ENCODE measurements around the gene PEX14. TPM values are rescaled to one million over a fixed set of nuclear protein-coding genes. Genes with fewer than 3 reads are reported as not detected.

Gene PEX14
- total RNA-seq, 1 donor from 2014 or later: 19.2 TPM

GRCh38 chr1:10599194-10599861, 124.6 kb downstream of the PEX14 start:
- TF ChIP-seq CTCF (conservative IDR thresholded peaks at IDR 0.05; ENCODE audit: low read depth, low read length): no peak
- DNase-seq (ENCODE audit: low read depth): peak; percentile 93
- peak overlapping the region; percentile 27 for H3K4me3 ChIP-seq (ENCODE audit: low read depth, low read length)

DNA sequence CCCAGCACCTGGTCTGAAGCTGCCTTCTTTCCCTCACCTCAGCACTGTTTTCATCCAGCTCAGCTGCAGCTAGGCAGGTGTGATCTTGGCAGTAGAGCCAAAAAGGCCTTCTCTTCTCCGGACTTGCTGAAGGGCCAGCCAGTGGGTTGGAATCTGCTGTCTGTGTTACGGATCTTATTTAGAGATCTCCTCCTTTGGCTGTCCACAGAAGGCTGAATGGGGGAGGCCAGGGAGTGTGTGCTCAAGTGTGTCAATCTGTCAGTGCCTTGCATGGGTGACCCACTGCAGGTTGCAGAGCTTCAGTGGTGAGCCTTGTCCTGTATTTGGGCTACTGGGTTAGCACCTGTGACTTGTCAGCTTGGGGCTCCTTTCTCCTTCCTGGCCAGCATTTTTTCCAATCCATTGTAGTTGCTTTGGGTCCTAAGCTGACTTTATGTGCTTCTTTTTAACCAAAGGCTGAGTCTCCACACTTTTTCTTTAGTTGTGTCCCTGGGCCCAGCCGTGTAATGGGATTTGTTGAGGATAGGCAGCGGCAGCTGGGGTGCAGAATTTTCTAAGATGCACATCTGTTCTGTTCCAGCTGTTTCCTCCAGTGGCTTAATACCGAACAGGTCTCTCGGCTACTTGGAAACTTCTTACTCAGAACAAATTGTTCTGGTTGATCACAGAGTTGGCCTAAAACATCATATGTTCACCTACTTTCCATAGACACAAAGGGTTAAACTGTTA, 126.8 kb downstream of the PEX14 start:
- no peak overlapping the region for H3K4me3 ChIP-seq (ENCODE audit: low read depth, low read length)
- TF ChIP-seq CTCF (conservative IDR thresholded peaks at IDR 0.05; ENCODE audit: low read depth, low read length): no peak
- no peak for DNase-seq (ENCODE audit: low read depth)

GRCh38 chr1:10602936-10603335, 128.2 kb downstream of the PEX14 start:
- H3K4me3 ChIP-seq (ENCODE audit: low read depth, low read length): no peak overlapping the region
- TF ChIP-seq CTCF (conservative IDR thresholded peaks at IDR 0.05; ENCODE audit: low read depth, low read length): no peak
- no peak for DNase-seq (ENCODE audit: low read depth)

DNA sequence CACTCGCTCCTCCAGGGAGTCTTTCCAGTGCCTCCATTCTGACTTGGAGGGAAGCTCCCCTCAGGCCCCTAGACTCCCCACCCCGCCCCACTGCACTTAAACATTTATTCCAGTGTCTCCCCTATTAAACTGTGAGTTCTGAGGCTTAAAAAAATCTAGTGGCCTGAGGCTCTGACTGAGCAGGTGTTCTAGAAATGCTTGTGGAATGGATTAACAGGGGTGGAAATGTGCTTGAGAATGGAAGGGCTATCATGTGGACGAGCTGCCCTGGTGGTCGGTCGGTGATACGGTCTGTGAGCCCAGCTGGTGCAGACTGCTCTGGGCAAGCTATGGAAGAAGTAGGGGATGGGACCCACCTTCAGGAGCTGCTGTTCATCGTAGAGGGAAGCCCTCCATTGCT, 130.2 kb downstream of the PEX14 start:
- no peak overlapping the region for H3K4me3 ChIP-seq (ENCODE audit: low read depth, low read length)

GRCh38 chr1:10606064-10606463, 131.3 kb downstream of the PEX14 start:
- peak; percentile 51 for DNase-seq (ENCODE audit: low read depth)
- no peak for TF ChIP-seq CTCF (conservative IDR thresholded peaks at IDR 0.05; ENCODE audit: low read depth, low read length)
- no peak overlapping the region for H3K4me3 ChIP-seq (ENCODE audit: low read depth, low read length)

More for the DNA sequence above, 130.2 kb downstream of the PEX14 start:
- no peak for DNase-seq (ENCODE audit: low read depth)
- no peak for TF ChIP-seq CTCF (conservative IDR thresholded peaks at IDR 0.05; ENCODE audit: low read depth, low read length)

- no peak for TF ChIP-seq CTCF (conservative IDR thresholded peaks at IDR 0.05; ENCODE audit: low read depth, low read length)
- DNase-seq (ENCODE audit: low read depth): no peak
- H3K4me3 ChIP-seq (ENCODE audit: low read depth, low read length): no peak overlapping the region
Observed at GRCh38 chr1:10607228-10607627, 132.5 kb downstream of the PEX14 start.

All from epithelial cell of proximal tubule (primary cell).